ENCODE results near the gene IARS1. TPM values are rescaled to one million over a fixed set of nuclear protein-coding genes. Genes with fewer than 3 reads are reported as not detected.

The IARS1 gene
- total and polyA plus RNA-seq, 2 of the 13 experiments (the other 11 are each of a cell fraction or from before 2014, with no cell fraction given): 55.9 to 185 TPM

- TF ChIP-seq PRDM10 (CRISPR knock-in tag; IDR thresholded peaks at IDR 0.05; ENCODE audit: low read depth): peak; percentile 87; the same call in 1 of the 2 replicates
- peak; percentile 67; the same call in 1 of the 2 replicates for TF ChIP-seq SMAD1 (CRISPR knock-in tag; IDR thresholded peaks at IDR 0.05; ENCODE audit: borderline replicate concordance, low read depth)
- TF ChIP-seq KDM6A (CRISPR knock-in tag; IDR thresholded peaks at IDR 0.05; ENCODE audit: low read depth): no peak
- TF ChIP-seq ATF7-NPFF (CRISPR knock-in tag; IDR thresholded peaks at IDR 0.05; ENCODE audit: low read depth): peak; percentile 96
- no peak for TF ChIP-seq SCMH1 (CRISPR knock-in tag; IDR thresholded peaks at IDR 0.05; ENCODE audit: borderline replicate concordance)
- TF ChIP-seq NFKBIZ (CRISPR knock-in tag; IDR thresholded peaks at IDR 0.05): peak; percentile 86
- peak; percentile 21; the same call in 1 of the 2 replicates for TF ChIP-seq ZFP1 (CRISPR knock-in tag; IDR thresholded peaks at IDR 0.05)
- TF ChIP-seq SOX5 (CRISPR knock-in tag; IDR thresholded peaks at IDR 0.05; ENCODE audit: borderline replicate concordance): peak; percentile 29; the same call in 1 of the 2 replicates
- TF ChIP-seq ZNF281 (CRISPR knock-in tag; IDR thresholded peaks at IDR 0.05; ENCODE audit: borderline replicate concordance): no peak
- TF ChIP-seq RERE (CRISPR knock-in tag; IDR thresholded peaks at IDR 0.05; ENCODE audit: low read depth): no peak
- TF ChIP-seq KMT2A (CRISPR knock-in tag; IDR thresholded peaks at IDR 0.05): peak; percentile 99
- no peak for TF ChIP-seq ETS1 (CRISPR knock-in tag; IDR thresholded peaks at IDR 0.05)
- no peak for TF ChIP-seq MAFK (conservative IDR thresholded peaks at IDR 0.05 in 1 of 2, IDR thresholded peaks at IDR 0.05 in 1 of 2; ENCODE audit: low read length in 2 of 2)
- TF ChIP-seq NFIC (IDR thresholded peaks at IDR 0.05; ENCODE audit: low read length): no peak
- peak; percentile 78; the same call in 1 of the 2 replicates for TF ChIP-seq DNMT1 (CRISPR knock-in tag; IDR thresholded peaks at IDR 0.05)
These were observed at the start of gene IARS1 (continued) for GRCh38 chr9:92293452-92294296.
